Activated B cell treated with CpG ODN at 0.5 μM for 24 hours (primary cell): ENCODE data around the gene PACRG. TPM values are rescaled to one million over a fixed set of nuclear protein-coding genes. Genes with fewer than 3 reads are reported as not detected.

Source experiments
- ATAC-seq: fragments of 200-7000 bp; cut with Tn5 transposase; one replicate; pipeline ENCODE4 v1.10.0; 2021; ENCODE audit warnings: low read depth, mild to moderate bottlenecking, moderate library complexity
- CTCF ChIA-PET: fragments of 350-600 bp; sonication (Branson Sonifier 250); formaldehyde crosslinking; loops from one replicate; lab custom pipeline; 2021; ENCODE audit warnings: antibody characterized with exemption; lab: Charles Lee
- POLR2A ChIA-PET: fragments of 350-600 bp; sonication (Branson Sonifier 250); formaldehyde crosslinking; loops from one replicate; lab custom pipeline; 2021; ENCODE audit warnings: antibody characterized with exemption; lab: Charles Lee
- DNase-seq: peaks from one replicate; pipeline ENCODE4 v3.0.0; 2022
- H3K27ac Mint-ChIP-seq: one replicate; pipeline ENCODE4 v1.8.0; 2020; ENCODE audit warnings: mixed read lengths
- H3K27me3 Mint-ChIP-seq: one replicate; pipeline ENCODE4 v1.8.0; 2021; ENCODE audit warnings: mixed read lengths
- H3K36me3 Mint-ChIP-seq: one replicate; pipeline ENCODE4 v1.8.0; 2021; ENCODE audit warnings: low read depth, mixed read lengths
- H3K4me1 Mint-ChIP-seq: one replicate; pipeline ENCODE4 v1.8.0; 2021; ENCODE audit warnings: mixed read lengths
- H3K4me3 Mint-ChIP-seq: one replicate; pipeline ENCODE4 v1.8.0; 2020; ENCODE audit warnings: mild to moderate bottlenecking, mixed read lengths
- H3K9me3 Mint-ChIP-seq: one replicate; pipeline ENCODE4 v1.8.0; 2020; ENCODE audit warnings: mixed read lengths
- CTCF ChIP-seq: fragments of 200-600 bp; IDR thresholded peaks from one replicate; pipeline ENCODE4 v1.8.0; 2022; ENCODE audit warnings: antibody characterized with exemption, mild to moderate bottlenecking
- intact Hi-C: fragments of 100-400 bp; cut with micrococcal nuclease; formaldehyde crosslinking; loops from one replicate; pipeline ENCODE4 v1.15.1; 2024
- total RNA-seq: library from RNA; stranded (reverse); gene quantifications from 2 replicates; pipeline ENCODE4 v1.2.3, GENCODE V29; 2022

Gene PACRG
- total RNA-seq, 1 donor from 2014 or later, result not detected

DNA sequence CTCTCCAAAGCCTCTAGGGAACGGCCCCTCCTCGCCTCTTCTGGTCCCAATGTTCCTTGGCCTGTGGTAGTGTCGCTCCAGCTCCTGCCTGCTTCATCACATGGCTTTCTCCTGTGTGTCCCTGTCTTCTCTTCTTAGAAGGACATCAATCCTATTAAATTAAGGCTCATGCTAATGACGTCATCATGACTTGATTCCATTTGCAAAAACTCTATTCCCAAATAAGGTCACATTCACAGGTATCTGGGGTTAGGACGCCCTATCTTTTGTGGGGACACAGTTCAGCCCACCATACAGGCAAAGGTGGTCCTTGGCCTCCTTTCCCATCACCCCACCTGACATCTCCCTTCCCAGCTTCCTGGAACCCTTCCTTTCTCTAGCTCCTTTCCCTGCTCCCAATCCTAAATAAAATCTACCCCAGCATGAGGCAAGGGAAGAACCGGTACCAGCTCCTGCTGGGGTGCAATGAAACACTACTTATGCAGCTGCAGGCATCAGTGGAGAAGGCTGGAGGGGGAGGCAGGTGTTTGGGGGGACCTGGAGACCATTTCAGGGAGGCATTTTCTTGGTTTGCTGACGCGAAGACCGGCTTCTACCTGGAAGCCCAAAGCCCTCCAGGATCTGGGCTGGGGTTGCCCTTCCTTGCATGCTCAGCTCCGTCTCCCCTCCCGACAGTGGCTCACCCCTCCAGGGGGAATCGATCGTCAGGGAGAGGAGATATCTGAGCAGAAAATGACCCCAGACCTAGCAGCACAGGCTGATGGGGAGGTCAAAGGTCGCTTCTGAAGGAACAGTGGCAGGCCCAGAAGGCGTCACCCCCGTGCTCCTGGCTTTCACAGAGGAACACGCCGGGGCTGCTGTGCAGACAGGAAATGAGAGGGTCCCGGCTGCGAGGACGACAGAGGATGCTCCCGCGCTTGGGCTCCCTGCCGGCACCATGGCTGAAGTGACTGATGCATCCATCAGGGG lies 615.1 kb downstream of the PACRG start:
- ATAC-seq, result no peak
- H3K36me3 Mint-ChIP-seq, result no peaks in the 10 kb centered on the region
- H3K9me3 Mint-ChIP-seq, result no peaks in the 10 kb centered on the region
- H3K4me3 Mint-ChIP-seq, result no peak overlapping the region
- ChIA-PET POLR2A (no interaction called here), CTCF (no interaction called here)
- no peaks in the 10 kb centered on the region for H3K4me1 Mint-ChIP-seq
- DNase-seq, result no peak
- intact Hi-C loops, result no loop called here
- TF ChIP-seq CTCF, result no peak
- no peaks in the 10 kb centered on the region for H3K27me3 Mint-ChIP-seq
- H3K27ac Mint-ChIP-seq, result no peak overlapping the region

- ChIA-PET CTCF (no interaction called here), POLR2A (no interaction called here)
- Mint-ChIP-seq H3K27ac (no peak overlapping the region), H3K4me1 (no peaks in the 10 kb centered on the region), H3K27me3 (no peaks in the 10 kb centered on the region), H3K9me3 (no peaks in the 10 kb centered on the region), H3K36me3 (no peaks in the 10 kb centered on the region), H3K4me3 (no peak overlapping the region)
- no peak for TF ChIP-seq CTCF
- no peak for ATAC-seq
- DNase-seq, result no peak
- intact Hi-C loops, result no loop called here
Observed at GRCh38 chr6:163343609-163344008, 615.8 kb downstream of the PACRG start.

DNA sequence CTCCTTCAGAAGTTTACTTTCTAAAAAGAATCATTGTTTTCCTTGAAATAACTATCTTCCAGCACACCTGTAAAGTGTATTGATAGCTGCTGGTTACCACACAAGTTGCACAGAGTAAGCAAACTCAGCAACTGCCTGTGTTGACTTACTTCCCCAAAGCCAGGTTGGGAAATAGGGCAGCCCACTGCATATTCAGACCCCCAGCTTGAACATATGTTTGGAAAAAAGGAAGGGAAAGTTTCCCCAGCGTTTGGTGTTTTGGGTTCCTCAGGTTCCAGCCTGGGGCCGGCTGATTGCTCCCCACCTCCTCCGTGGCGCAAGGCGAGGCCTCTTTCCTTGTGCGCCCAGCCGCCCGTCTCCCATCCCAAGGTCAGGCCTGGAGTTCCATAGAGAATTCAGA lies 616.6 kb downstream of the PACRG start:
- intact Hi-C loops, result no loop called here
- ChIA-PET POLR2A (no interaction called here), CTCF (no interaction called here)
- Mint-ChIP-seq H3K36me3 (no peaks in the 10 kb centered on the region), H3K27ac (no peak overlapping the region), H3K4me1 (no peaks in the 10 kb centered on the region), H3K4me3 (no peak overlapping the region), H3K9me3 (no peaks in the 10 kb centered on the region), H3K27me3 (no peaks in the 10 kb centered on the region)
- no peak for ATAC-seq
- no peak for TF ChIP-seq CTCF
- DNase-seq, result no peak

GRCh38 chr6:163345931-163346330 lies 618.2 kb downstream of the PACRG start:
- no peak for ATAC-seq
- H3K36me3 Mint-ChIP-seq, result no peaks in the 10 kb centered on the region
- no peaks in the 10 kb centered on the region for H3K9me3 Mint-ChIP-seq
- ChIA-PET CTCF (no interaction called here), POLR2A (no interaction called here)
- H3K27ac Mint-ChIP-seq, result no peak overlapping the region
- DNase-seq, result no peak
- intact Hi-C loops, result no loop called here
- H3K27me3 Mint-ChIP-seq, result no peaks in the 10 kb centered on the region
- H3K4me3 Mint-ChIP-seq, result no peak overlapping the region
- no peak for TF ChIP-seq CTCF
- no peaks in the 10 kb centered on the region for H3K4me1 Mint-ChIP-seq

DNA sequence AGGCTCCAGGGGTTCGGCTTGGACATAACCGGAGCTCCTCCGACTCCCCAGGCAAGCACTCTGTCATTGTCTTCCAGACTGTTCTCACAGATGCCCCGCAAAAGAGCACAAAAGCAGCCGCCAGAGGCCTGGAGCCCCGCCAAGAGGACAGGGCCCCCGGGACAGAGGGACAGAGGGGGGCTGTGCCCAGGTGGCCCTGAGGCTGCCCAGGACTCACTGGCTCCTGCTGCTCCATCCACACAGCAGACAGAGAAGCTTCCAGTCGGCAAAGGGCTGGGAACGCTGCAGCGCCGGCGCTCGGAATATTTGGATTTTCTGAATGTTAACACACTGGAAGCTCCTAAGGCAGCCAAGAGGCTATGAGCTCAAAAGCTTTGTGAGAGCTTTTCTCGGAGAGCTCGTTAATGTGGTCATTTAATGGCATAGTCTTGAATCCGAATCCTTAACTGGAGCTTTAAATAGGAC lies 618.8 kb downstream of the PACRG start:
- no peak overlapping the region for H3K27ac Mint-ChIP-seq

More for the DNA sequence above, 618.8 kb downstream of the PACRG start:
- Mint-ChIP-seq H3K4me3 (no peak overlapping the region), H3K27me3 (no peaks in the 10 kb centered on the region), H3K4me1 (no peaks in the 10 kb centered on the region), H3K36me3 (no peaks in the 10 kb centered on the region), H3K9me3 (no peaks in the 10 kb centered on the region)
- ChIA-PET CTCF (no interaction called here), POLR2A (no interaction called here)
- TF ChIP-seq CTCF, result no peak
- intact Hi-C loops, result no loop called here
- ATAC-seq (no peak), DNase-seq (no peak)
